Vagina (tissue), 2 donors: ENCODE results near the gene SZT2.

ENCODE experiments used
- CTCF ChIP-seq, 3 experiments: fragments of 450-650 bp in 2 of 3; fragments of 200-600 bp in 1 of 3; sonication (generic) in 1 of 3; IDR thresholded peaks; one replicate each; pipeline ENCODE4 v1.5.1; 2017 to 2019; ENCODE audit warnings: antibody characterized with exemption in 3 of 3, mild to moderate bottlenecking in 2 of 3, moderate library complexity in 2 of 3
- POLR2A ChIP-seq, 2 donors: fragments of 450-650 bp; IDR thresholded peaks; one replicate each; pipeline ENCODE4 v1.6.1; 2017; ENCODE audit warnings: antibody characterized with exemption in 2 of 2, mild to moderate bottlenecking in 2 of 2, moderate library complexity in 2 of 2

- no peak for TF ChIP-seq CTCF (IDR thresholded peaks at IDR 0.05)
- no peak for TF ChIP-seq POLR2A (IDR thresholded peaks at IDR 0.05)
Measured at GRCh38 chr1:43357251-43357650, 32.4 kb upstream of the SZT2 start.
